ENCODE results near the gene GORASP1.

DNA sequence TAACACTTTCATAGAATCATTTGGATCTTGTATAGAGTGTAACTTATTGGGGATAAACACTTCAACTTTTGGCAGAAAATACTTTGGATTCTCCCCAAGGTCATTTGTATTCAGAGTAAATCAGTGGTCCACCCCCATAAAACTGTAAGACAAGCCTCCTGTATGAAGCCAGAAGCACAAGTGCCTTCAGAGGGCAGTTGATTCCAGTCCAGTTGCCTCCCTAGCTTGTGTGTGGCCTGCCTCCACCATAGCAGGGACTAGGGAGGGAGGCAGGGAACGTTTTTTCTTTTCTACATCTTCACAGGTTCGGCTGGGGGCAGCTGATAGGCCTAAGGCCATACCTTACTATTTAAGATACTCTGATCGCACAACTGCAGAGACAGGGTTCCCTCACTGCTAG lies 11.6 kb downstream of the GORASP1 start:
- TF ChIP-seq POLR2A (IDR thresholded peaks at IDR 0.05): no peak
- TF ChIP-seq, protein P1, sequence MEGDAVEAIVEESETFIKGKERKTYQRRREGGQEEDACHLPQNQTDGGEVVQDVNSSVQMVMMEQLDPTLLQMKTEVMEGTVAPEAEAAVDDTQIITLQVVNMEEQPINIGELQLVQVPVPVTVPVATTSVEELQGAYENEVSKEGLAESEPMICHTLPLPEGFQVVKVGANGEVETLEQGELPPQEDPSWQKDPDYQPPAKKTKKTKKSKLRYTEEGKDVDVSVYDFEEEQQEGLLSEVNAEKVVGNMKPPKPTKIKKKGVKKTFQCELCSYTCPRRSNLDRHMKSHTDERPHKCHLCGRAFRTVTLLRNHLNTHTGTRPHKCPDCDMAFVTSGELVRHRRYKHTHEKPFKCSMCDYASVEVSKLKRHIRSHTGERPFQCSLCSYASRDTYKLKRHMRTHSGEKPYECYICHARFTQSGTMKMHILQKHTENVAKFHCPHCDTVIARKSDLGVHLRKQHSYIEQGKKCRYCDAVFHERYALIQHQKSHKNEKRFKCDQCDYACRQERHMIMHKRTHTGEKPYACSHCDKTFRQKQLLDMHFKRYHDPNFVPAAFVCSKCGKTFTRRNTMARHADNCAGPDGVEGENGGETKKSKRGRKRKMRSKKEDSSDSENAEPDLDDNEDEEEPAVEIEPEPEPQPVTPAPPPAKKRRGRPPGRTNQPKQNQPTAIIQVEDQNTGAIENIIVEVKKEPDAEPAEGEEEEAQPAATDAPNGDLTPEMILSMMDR (IDR thresholded peaks at IDR 0.05): no peak

Measured in uterus (tissue), 2 donors.